Measurements from ENCODE around the gene FAM50A.
A peak's percentile ranks its signal among the peaks of the same experiment; 100 is the strongest.
"Not testable (repeated sequence)": the region's sequence is repeated elsewhere in the genome, so short reads cannot be mapped to it uniquely, and the experiment has no call there.

FAM50A gene

GRCh38 chrX:154397888-154398667 is 45.9 kb upstream of the FAM50A start, which contains the start of gene RPL10:
Gene RPL10 (plus strand): TSS chrX:154398377. CDS start chrX:154398520, 143 bp downstream.
- Histone ChIP-seq H3K36me3 (ENCODE audit: low read length) (peaks cover 12% of the 10 kb centered on the region), H3K9me3 (ENCODE audit: insufficient read depth, low read length) (no peaks in the 10 kb centered on the region), H3K4me2 (ENCODE audit: low read depth, low read length, poor library complexity, severe bottlenecking) (peak within 1 kb of the TSS; percentile 98), H3F3A (ENCODE audit: insufficient read depth) (peaks cover 42% of the 10 kb centered on the region), H3K9me2 (replicated peaks; ENCODE audit: insufficient read depth, low read length) (no peaks in the 10 kb centered on the region), H4K20me1 (ENCODE audit: low read depth, low read length) (no peaks in the 10 kb centered on the region; the same call in 1 of the 2 replicates), H3K79me2 (ENCODE audit: insufficient read depth, low read length) (peaks cover 10% of the 10 kb centered on the region; the same call in 1 of the 2 replicates), H3K27ac (ENCODE audit: low read depth, low read length) (peak within 1 kb of the TSS; percentile 93), H3K9ac (ENCODE audit: low read length) (peak within 1 kb of the TSS; percentile 99), H3K27me3 (ENCODE audit: low read length) (no peaks in the 10 kb centered on the region), H2AFZ (ENCODE audit: low read depth, low read length, severe bottlenecking) (no peak within 1 kb of the TSS), H3K4me3 (ENCODE audit: insufficient read depth, low read length, poor library complexity, severe bottlenecking) (peak within 1 kb of the TSS; percentile 92)
- TF ChIP-seq EZH2phosphoT487 (conservative IDR thresholded peaks at IDR 0.05; ENCODE audit: low read length) (no peak), CTCF (IDR thresholded peaks at IDR 0.05; ENCODE audit: insufficient read depth, low read length, poor library complexity, severe bottlenecking) (no peak)

- H2AFZ ChIP-seq (ENCODE audit: low read depth, low read length, severe bottlenecking) = no peak overlapping the region
- H3K4me2 ChIP-seq (ENCODE audit: low read depth, low read length, poor library complexity, severe bottlenecking) = peak overlapping the region; percentile 98
- peak overlapping the region; percentile 93 for H3K27ac ChIP-seq (ENCODE audit: low read depth, low read length)
- no peaks in the 10 kb centered on the region for H3K9me3 ChIP-seq (ENCODE audit: insufficient read depth, low read length)
- H3K9ac ChIP-seq (ENCODE audit: low read length) = peak overlapping the region; percentile 99
- peaks cover 12% of the 10 kb centered on the region for H3K36me3 ChIP-seq (ENCODE audit: low read length)
- H3K27me3 ChIP-seq (ENCODE audit: low read length) = no peaks in the 10 kb centered on the region
- peaks cover 45% of the 10 kb centered on the region for H3F3A ChIP-seq (ENCODE audit: insufficient read depth)
- no peaks in the 10 kb centered on the region for H3K9me2 ChIP-seq (replicated peaks; ENCODE audit: insufficient read depth, low read length)
- TF ChIP-seq EZH2phosphoT487 (conservative IDR thresholded peaks at IDR 0.05; ENCODE audit: low read length) = no peak
- peak; percentile 79 for TF ChIP-seq CTCF (IDR thresholded peaks at IDR 0.05; ENCODE audit: insufficient read depth, low read length, poor library complexity, severe bottlenecking)
- H3K4me3 ChIP-seq (ENCODE audit: insufficient read depth, low read length, poor library complexity, severe bottlenecking) = peak overlapping the region; percentile 92
- H3K79me2 ChIP-seq (ENCODE audit: insufficient read depth, low read length) = peaks cover 10% of the 10 kb centered on the region; the same call in 1 of the 2 replicates
- no peaks in the 10 kb centered on the region; the same call in 1 of the 2 replicates for H4K20me1 ChIP-seq (ENCODE audit: low read depth, low read length)
These were observed 45.0 kb upstream of the FAM50A start for GRCh38 chrX:154398668-154399526.

- H2AFZ ChIP-seq (ENCODE audit: low read depth, low read length, severe bottlenecking) = no peak overlapping the region
These were observed 44.2 kb upstream of the FAM50A start for GRCh38 chrX:154399527-154400368.

GRCh38 chrX:154400369-154400817 is 43.5 kb upstream of the FAM50A start:
- not testable (repeated sequence) for H3K79me2 ChIP-seq (ENCODE audit: insufficient read depth, low read length); H3K27me3 ChIP-seq (ENCODE audit: low read length); H3K4me2 ChIP-seq (ENCODE audit: low read depth, low read length, poor library complexity, severe bottlenecking); H4K20me1 ChIP-seq (ENCODE audit: low read depth, low read length); H2AFZ ChIP-seq (ENCODE audit: low read depth, low read length, severe bottlenecking); H3K9ac ChIP-seq (ENCODE audit: low read length); H3K9me2 ChIP-seq (replicated peaks; ENCODE audit: insufficient read depth, low read length); H3K9me3 ChIP-seq (ENCODE audit: insufficient read depth, low read length); H3K4me3 ChIP-seq (ENCODE audit: insufficient read depth, low read length, poor library complexity, severe bottlenecking); H3K27ac ChIP-seq (ENCODE audit: low read depth, low read length)
- H3F3A ChIP-seq (ENCODE audit: insufficient read depth) = peaks cover 45% of the 10 kb centered on the region
- peaks cover 12% of the 10 kb centered on the region for H3K36me3 ChIP-seq (ENCODE audit: low read length)

More at GRCh38 chrX:154399527-154400368, 44.2 kb upstream of the FAM50A start:
- Histone ChIP-seq H3K4me3 (ENCODE audit: insufficient read depth, low read length, poor library complexity, severe bottlenecking) (peak overlapping the region; percentile 92), H4K20me1 (ENCODE audit: low read depth, low read length) (no peaks in the 10 kb centered on the region; the same call in 1 of the 2 replicates), H3K27me3 (ENCODE audit: low read length) (no peaks in the 10 kb centered on the region), H3K79me2 (ENCODE audit: insufficient read depth, low read length) (peaks cover 10% of the 10 kb centered on the region; the same call in 1 of the 2 replicates), H3K4me2 (ENCODE audit: low read depth, low read length, poor library complexity, severe bottlenecking) (peak overlapping the region; percentile 98), H3K9me3 (ENCODE audit: insufficient read depth, low read length) (no peaks in the 10 kb centered on the region), H3K9ac (ENCODE audit: low read length) (peak overlapping the region; percentile 99), H3K27ac (ENCODE audit: low read depth, low read length) (peak overlapping the region; percentile 93), H3F3A (ENCODE audit: insufficient read depth) (peaks cover 45% of the 10 kb centered on the region), H3K36me3 (ENCODE audit: low read length) (peaks cover 12% of the 10 kb centered on the region), H3K9me2 (replicated peaks; ENCODE audit: insufficient read depth, low read length) (no peaks in the 10 kb centered on the region)
- TF ChIP-seq CTCF (IDR thresholded peaks at IDR 0.05; ENCODE audit: insufficient read depth, low read length, poor library complexity, severe bottlenecking) (no peak), EZH2phosphoT487 (conservative IDR thresholded peaks at IDR 0.05; ENCODE audit: low read length) (no peak)
